KMS-11 (cell line): ENCODE data around the gene RNF144A.

ENCODE experiments used
- H2AFZ ChIP-seq: fragments of 200-600 bp; sonication (generic); 2 replicates; pipeline ENCODE4 v1.6.1; 2016; ENCODE audit warnings: antibody characterized with exemption, mixed run types, low read depth
- H3K27ac ChIP-seq: fragments of 200-600 bp; sonication (generic); 2 replicates; pipeline ENCODE4 v1.6.1; 2016; ENCODE audit warnings: mild to moderate bottlenecking, mixed run types
- H3K27me3 ChIP-seq: fragments of 200-600 bp; sonication (generic); 2 replicates; pipeline ENCODE4 v1.6.1; 2017; ENCODE audit warnings: mild to moderate bottlenecking, low read depth, mixed run types, moderate library complexity; ENCODE audit not compliant: insufficient read depth
- H3K36me3 ChIP-seq: fragments of 200-600 bp; sonication (generic); 2 replicates; pipeline ENCODE4 v1.6.1; 2017; ENCODE audit warnings: mild to moderate bottlenecking, mixed run types; ENCODE audit not compliant: insufficient read depth
- H3K4me1 ChIP-seq: fragments of 200-600 bp; sonication (generic); 2 replicates; pipeline ENCODE4 v1.6.1; 2016; ENCODE audit warnings: mild to moderate bottlenecking, low read depth, mixed run types; ENCODE audit not compliant: poor library complexity, severe bottlenecking
- H3K4me2 ChIP-seq: fragments of 200-600 bp; sonication (generic); 2 replicates; pipeline ENCODE4 v1.7.0; 2016; ENCODE audit warnings: mild to moderate bottlenecking, mixed run types
- H3K4me3 ChIP-seq: fragments of 200-600 bp; sonication (generic); IDR thresholded peaks from 2 replicates; pipeline ENCODE4 v1.6.1; 2017; ENCODE audit warnings: low read depth, low read length, mixed read lengths; ENCODE audit not compliant: insufficient read depth
- H3K79me2 ChIP-seq: fragments of 200-600 bp; sonication (generic); 2 replicates; pipeline ENCODE4 v1.6.1; 2016; ENCODE audit warnings: low read depth, mixed run types; ENCODE audit not compliant: insufficient read depth
- H3K9ac ChIP-seq: fragments of 200-600 bp; sonication (generic); 2 replicates; pipeline ENCODE4 v1.6.1; 2016; ENCODE audit warnings: mild to moderate bottlenecking, mixed run types
- H4K20me1 ChIP-seq: fragments of 200-600 bp; sonication (generic); 2 replicates; pipeline ENCODE4 v1.6.1; 2016; ENCODE audit warnings: mild to moderate bottlenecking, mixed run types; ENCODE audit not compliant: insufficient read depth
- CTCF ChIP-seq: fragments of 200-600 bp; sonication (generic); conservative IDR thresholded peaks from 2 replicates; pipeline ENCODE4 v1.6.1; 2017; ENCODE audit warnings: low read depth, mild to moderate bottlenecking, antibody characterized with exemption, low read length, moderate library complexity, mixed read lengths

RNF144A gene

GRCh38 chr2:6942848-6943247, 25.6 kb downstream of the RNF144A start:
- Histone ChIP-seq H3K79me2 (no peaks in the 10 kb centered on the region), H3K4me1 (peaks cover 43% of the 10 kb centered on the region), H3K9ac (no peak overlapping the region), H3K4me2 (no peak overlapping the region), H4K20me1 (no peaks in the 10 kb centered on the region), H2AFZ (no peak overlapping the region), H3K4me3 (no peak overlapping the region), H3K27ac (no peak overlapping the region), H3K27me3 (no peaks in the 10 kb centered on the region), H3K36me3 (no peaks in the 10 kb centered on the region)
- TF ChIP-seq CTCF, result no peak

GRCh38 chr2:6943523-6943922, 26.3 kb downstream of the RNF144A start:
- Histone ChIP-seq H3K4me1 (peaks cover 43% of the 10 kb centered on the region), H3K4me3 (no peak overlapping the region), H4K20me1 (no peaks in the 10 kb centered on the region), H3K27ac (no peak overlapping the region), H3K27me3 (no peaks in the 10 kb centered on the region), H3K9ac (no peak overlapping the region), H3K36me3 (no peaks in the 10 kb centered on the region), H3K79me2 (no peaks in the 10 kb centered on the region), H2AFZ (no peak overlapping the region), H3K4me2 (no peak overlapping the region)
- no peak for TF ChIP-seq CTCF

GRCh38 chr2:6943971-6944370, 26.8 kb downstream of the RNF144A start:
- no peaks in the 10 kb centered on the region for H4K20me1 ChIP-seq
- H3K4me1 ChIP-seq, result peaks cover 43% of the 10 kb centered on the region
- no peak overlapping the region for H2AFZ ChIP-seq
- no peak for TF ChIP-seq CTCF
- no peak overlapping the region for H3K27ac ChIP-seq
- H3K36me3 ChIP-seq, result no peaks in the 10 kb centered on the region
- no peaks in the 10 kb centered on the region for H3K79me2 ChIP-seq
- no peak overlapping the region for H3K9ac ChIP-seq
- H3K4me3 ChIP-seq, result no peak overlapping the region
- H3K4me2 ChIP-seq, result peak overlapping the region; percentile 69
- no peaks in the 10 kb centered on the region for H3K27me3 ChIP-seq

GRCh38 chr2:6944555-6944954, 27.3 kb downstream of the RNF144A start:
- no peaks in the 10 kb centered on the region for H4K20me1 ChIP-seq
- no peaks in the 10 kb centered on the region for H3K79me2 ChIP-seq
- H3K4me3 ChIP-seq, result no peak overlapping the region
- H3K4me1 ChIP-seq, result peaks cover 43% of the 10 kb centered on the region
- no peak overlapping the region; the same call in 1 of the 2 replicates for H3K9ac ChIP-seq
- H3K27ac ChIP-seq, result peak overlapping the region; percentile 65; the same call in 1 of the 2 replicates
- no peak for TF ChIP-seq CTCF
- H3K27me3 ChIP-seq, result no peaks in the 10 kb centered on the region
- H3K36me3 ChIP-seq, result no peaks in the 10 kb centered on the region
- peak overlapping the region; percentile 50; the same call in 1 of the 2 replicates for H2AFZ ChIP-seq
- H3K4me2 ChIP-seq, result peak overlapping the region; percentile 69
